PC-3 (cell line): ENCODE data around the gene HSPA12B.

Experiments
- EZH2 ChIP-seq: fragments of 300-600 bp; sonication (generic); IDR thresholded peaks from one replicate; pipeline ENCODE4 v1.6.1; 2017; ENCODE audit warnings: antibody characterized with exemption, mild to moderate bottlenecking, low read length; ENCODE audit not compliant: unreplicated experiment
- EZH2phosphoT487 ChIP-seq: fragments of 300-600 bp; sonication (generic); IDR thresholded peaks from 2 replicates; pipeline ENCODE4 v1.6.1; 2018; ENCODE audit warnings: mild to moderate bottlenecking, antibody characterized with exemption, low read length, borderline replicate concordance
- TF ChIP-seq, protein P1 (sequence below): fragments of 300-600 bp; sonication (generic); conservative IDR thresholded peaks from 2 replicates; pipeline ENCODE4 v1.5.1; 2017; ENCODE audit warnings: antibody characterized with exemption, low read depth, mild to moderate bottlenecking, low read length

DNA sequence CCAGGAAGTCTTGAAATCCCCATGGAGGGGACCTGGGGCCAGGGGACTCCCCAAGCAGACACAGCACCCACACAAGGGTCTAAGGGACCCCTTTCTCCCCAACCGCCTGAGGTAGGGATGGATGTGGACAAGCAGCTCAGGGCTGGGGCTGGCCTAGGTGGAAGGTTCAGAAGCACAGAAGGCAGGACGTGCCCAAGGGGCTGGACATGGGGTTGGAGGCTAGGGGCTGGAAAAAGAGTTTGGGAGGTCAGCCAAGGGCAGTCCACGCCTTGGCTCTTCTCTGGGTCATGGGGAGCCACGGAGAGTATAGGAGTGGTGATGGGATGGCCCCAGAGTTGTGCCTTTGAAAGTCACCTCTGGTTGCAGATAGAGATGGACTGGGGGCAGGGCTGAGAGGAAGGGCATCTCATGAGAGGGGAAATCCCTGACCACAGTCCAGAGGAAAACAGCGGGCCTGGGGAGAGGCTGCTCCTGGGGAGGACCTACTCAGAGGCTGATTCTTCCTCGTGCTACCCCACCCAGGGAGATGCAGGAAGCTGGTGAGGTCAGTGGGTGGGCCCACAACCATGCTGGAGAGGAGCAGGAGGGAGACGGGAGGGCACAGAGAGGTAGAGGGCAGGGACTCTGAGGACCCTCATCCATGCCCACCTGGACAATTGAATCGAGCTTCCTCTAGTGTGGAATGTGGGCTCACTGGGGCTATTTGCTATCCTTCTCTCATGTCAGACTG lies 2.5 kb upstream of the HSPA12B start:
- TF ChIP-seq, protein P1, sequence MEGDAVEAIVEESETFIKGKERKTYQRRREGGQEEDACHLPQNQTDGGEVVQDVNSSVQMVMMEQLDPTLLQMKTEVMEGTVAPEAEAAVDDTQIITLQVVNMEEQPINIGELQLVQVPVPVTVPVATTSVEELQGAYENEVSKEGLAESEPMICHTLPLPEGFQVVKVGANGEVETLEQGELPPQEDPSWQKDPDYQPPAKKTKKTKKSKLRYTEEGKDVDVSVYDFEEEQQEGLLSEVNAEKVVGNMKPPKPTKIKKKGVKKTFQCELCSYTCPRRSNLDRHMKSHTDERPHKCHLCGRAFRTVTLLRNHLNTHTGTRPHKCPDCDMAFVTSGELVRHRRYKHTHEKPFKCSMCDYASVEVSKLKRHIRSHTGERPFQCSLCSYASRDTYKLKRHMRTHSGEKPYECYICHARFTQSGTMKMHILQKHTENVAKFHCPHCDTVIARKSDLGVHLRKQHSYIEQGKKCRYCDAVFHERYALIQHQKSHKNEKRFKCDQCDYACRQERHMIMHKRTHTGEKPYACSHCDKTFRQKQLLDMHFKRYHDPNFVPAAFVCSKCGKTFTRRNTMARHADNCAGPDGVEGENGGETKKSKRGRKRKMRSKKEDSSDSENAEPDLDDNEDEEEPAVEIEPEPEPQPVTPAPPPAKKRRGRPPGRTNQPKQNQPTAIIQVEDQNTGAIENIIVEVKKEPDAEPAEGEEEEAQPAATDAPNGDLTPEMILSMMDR: no peak
- no peak for TF ChIP-seq EZH2
- no peak for TF ChIP-seq EZH2phosphoT487
